ENCODE measurements around the gene IFNL1. TPM values are rescaled to one million over a fixed set of nuclear protein-coding genes. Genes with fewer than 3 reads are reported as not detected.

The IFNL1 gene
- total and polyA plus RNA-seq, 2 donors from 2014 or later: not detected

DNA sequence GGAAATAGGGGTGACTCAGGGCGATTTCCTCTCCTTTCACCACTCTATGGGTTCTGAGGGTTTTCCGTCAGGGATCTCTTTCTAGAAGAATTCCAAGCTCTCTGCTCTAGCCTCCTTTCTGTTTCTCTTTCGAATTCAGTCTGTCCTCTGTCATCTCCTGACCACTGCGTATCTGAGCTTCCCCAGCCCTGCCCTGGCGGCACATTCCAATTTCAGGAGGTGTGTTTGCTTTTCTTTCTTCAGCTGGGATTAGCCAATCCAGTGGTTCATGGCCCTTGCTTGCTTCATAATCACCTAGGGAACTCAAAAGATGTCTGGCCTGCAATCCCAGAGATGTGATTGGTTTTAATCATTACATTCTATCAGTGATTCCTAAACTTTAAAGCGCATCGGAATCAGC, 18.6 kb upstream of the IFNL1 start:
- Histone ChIP-seq H3K36me3 (ENCODE audit: control insufficient read depth in 2 of 3, insufficient read depth in 3 of 3, low read length in 3 of 3) (no peaks in the 10 kb centered on the region), H3K9ac (ENCODE audit: low read length in 3 of 3) (no peak overlapping the region), H3K4me1 (ENCODE audit: control insufficient read depth in 2 of 3, insufficient read depth in 2 of 3, low read depth in 1 of 3, low read length in 3 of 3) (no peaks in the 10 kb centered on the region), H3K4me3 (ENCODE audit: low read length in 3 of 3) (no peak overlapping the region), H3K9me3 (ENCODE audit: control insufficient read depth in 2 of 3, insufficient read depth in 1 of 3, low read length in 3 of 3) (peaks cover 0 to 10% (median 0%) of the 10 kb centered on the region in 3 donors), H3K27me3 (ENCODE audit: control insufficient read depth, insufficient read depth, low read length) (no peaks in the 10 kb centered on the region), H3K27ac (ENCODE audit: low read depth in 2 of 2, low read length in 2 of 2) (no peak overlapping the region)
- TF ChIP-seq, protein P1, sequence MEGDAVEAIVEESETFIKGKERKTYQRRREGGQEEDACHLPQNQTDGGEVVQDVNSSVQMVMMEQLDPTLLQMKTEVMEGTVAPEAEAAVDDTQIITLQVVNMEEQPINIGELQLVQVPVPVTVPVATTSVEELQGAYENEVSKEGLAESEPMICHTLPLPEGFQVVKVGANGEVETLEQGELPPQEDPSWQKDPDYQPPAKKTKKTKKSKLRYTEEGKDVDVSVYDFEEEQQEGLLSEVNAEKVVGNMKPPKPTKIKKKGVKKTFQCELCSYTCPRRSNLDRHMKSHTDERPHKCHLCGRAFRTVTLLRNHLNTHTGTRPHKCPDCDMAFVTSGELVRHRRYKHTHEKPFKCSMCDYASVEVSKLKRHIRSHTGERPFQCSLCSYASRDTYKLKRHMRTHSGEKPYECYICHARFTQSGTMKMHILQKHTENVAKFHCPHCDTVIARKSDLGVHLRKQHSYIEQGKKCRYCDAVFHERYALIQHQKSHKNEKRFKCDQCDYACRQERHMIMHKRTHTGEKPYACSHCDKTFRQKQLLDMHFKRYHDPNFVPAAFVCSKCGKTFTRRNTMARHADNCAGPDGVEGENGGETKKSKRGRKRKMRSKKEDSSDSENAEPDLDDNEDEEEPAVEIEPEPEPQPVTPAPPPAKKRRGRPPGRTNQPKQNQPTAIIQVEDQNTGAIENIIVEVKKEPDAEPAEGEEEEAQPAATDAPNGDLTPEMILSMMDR (IDR thresholded peaks at IDR 0.05; ENCODE audit: borderline replicate concordance, extremely low read depth, insufficient read depth): no peak
- FAIRE-seq (no peak), DNase-seq (no peak)
- intact Hi-C loops (cut with DNase I): no loop called here

DNA sequence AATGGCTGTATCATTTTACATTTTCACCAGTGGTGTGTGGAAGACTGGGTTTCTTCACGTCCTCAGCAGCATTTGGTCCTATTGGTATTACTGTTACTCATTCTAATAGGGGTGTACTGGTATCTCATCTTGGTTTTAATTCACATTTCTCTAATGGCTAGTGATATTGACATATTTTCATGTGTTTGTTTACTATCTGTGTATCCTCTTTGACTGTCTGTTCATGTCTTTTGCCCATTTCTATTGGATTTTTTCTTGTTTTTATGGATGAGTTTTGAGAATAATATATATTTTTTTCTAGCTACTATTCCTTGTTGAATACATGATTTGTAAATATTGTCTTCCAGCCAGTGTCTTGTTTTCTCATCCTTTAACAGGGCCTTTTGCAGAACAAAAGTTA, 14.2 kb upstream of the IFNL1 start:
- Histone ChIP-seq H3K4me1 (ENCODE audit: control insufficient read depth in 2 of 3, insufficient read depth in 2 of 3, low read depth in 1 of 3, low read length in 3 of 3) (no peaks in the 10 kb centered on the region), H3K9ac (ENCODE audit: low read length in 3 of 3) (no peak overlapping the region), H3K36me3 (ENCODE audit: control insufficient read depth in 2 of 3, insufficient read depth in 3 of 3, low read length in 3 of 3) (no peaks in the 10 kb centered on the region), H3K9me3 (ENCODE audit: control insufficient read depth in 2 of 3, insufficient read depth in 1 of 3, low read length in 3 of 3) (peaks cover 0 to 21% (median 0%) of the 10 kb centered on the region in 3 donors), H3K27me3 (ENCODE audit: control insufficient read depth, insufficient read depth, low read length) (no peaks in the 10 kb centered on the region), H3K27ac (ENCODE audit: low read depth in 2 of 2, low read length in 2 of 2) (no peak overlapping the region), H3K4me3 (ENCODE audit: low read length in 3 of 3) (no peak overlapping the region)
- intact Hi-C loops (cut with DNase I): no loop called here
- FAIRE-seq (no peak), DNase-seq (no peak)
- TF ChIP-seq, protein P1 (IDR thresholded peaks at IDR 0.05; ENCODE audit: borderline replicate concordance, extremely low read depth, insufficient read depth): no peak

DNA sequence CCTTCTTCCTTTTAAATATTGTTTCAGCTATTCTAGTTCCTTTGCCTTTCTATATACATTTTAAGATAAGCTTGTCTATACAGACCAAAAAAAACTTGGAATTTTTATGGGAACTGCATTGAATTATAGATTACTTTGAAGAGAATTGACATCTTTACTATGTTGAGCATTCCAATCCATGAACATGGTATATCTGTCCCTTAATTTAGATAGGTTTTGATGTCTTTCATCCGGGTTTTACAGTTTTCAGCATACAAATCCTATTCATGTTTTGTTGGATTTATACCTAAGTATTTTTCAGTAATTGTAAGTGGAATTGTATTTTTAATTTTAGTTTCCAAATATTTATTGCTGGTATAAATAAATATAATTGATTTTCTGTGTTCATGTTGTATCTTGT, 12.2 kb upstream of the IFNL1 start:
- H3K9me3 ChIP-seq (ENCODE audit: control insufficient read depth in 2 of 3, insufficient read depth in 1 of 3, low read length in 3 of 3): peaks cover 0 to 21% (median 0%) of the 10 kb centered on the region in 3 donors
- no peak overlapping the region for H3K27ac ChIP-seq (ENCODE audit: low read depth in 2 of 2, low read length in 2 of 2)
- no peak for DNase-seq
- intact Hi-C loops (cut with DNase I): no loop called here
- H3K36me3 ChIP-seq (ENCODE audit: control insufficient read depth in 2 of 3, insufficient read depth in 3 of 3, low read length in 3 of 3): no peaks in the 10 kb centered on the region
- H3K4me1 ChIP-seq (ENCODE audit: control insufficient read depth in 2 of 3, insufficient read depth in 2 of 3, low read depth in 1 of 3, low read length in 3 of 3): no peaks in the 10 kb centered on the region
- H3K27me3 ChIP-seq (ENCODE audit: control insufficient read depth, insufficient read depth, low read length): no peaks in the 10 kb centered on the region
- FAIRE-seq: no peak
- H3K4me3 ChIP-seq (ENCODE audit: low read length in 3 of 3): no peak overlapping the region
- H3K9ac ChIP-seq (ENCODE audit: low read length in 3 of 3): no peak overlapping the region
- TF ChIP-seq, protein P1 (IDR thresholded peaks at IDR 0.05; ENCODE audit: borderline replicate concordance, extremely low read depth, insufficient read depth): no peak

DNA sequence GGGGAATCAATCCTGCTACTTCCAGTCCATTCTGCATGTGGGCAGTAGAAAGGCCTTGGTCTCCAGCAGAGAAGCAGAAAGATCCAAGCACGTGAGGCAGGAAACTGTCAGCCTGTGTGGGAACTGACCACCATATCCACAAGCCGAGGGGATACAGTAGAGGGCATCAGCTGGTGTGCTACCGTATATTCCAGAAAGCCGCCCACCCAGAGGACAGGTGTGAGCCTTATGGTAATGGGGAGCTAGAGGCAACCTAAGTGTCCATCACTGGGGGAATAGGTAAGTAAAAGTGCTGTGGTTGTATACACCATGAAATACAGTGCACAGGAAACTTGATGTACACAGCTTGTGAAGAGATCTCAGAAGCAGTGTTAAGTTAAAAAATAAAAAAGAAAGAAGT, 2.8 kb upstream of the IFNL1 start:
- no peak overlapping the region for H3K9ac ChIP-seq (ENCODE audit: low read length in 3 of 3)
- H3K4me3 ChIP-seq (ENCODE audit: low read length in 3 of 3): no peak overlapping the region
- DNase-seq (no peak), FAIRE-seq (no peak)
- H3K27ac ChIP-seq (ENCODE audit: low read depth in 2 of 2, low read length in 2 of 2): no peak overlapping the region
- intact Hi-C loops (cut with DNase I): no loop called here
- no peaks in the 10 kb centered on the region for H3K27me3 ChIP-seq (ENCODE audit: control insufficient read depth, insufficient read depth, low read length)
- no peaks in the 10 kb centered on the region for H3K9me3 ChIP-seq (ENCODE audit: control insufficient read depth in 2 of 3, insufficient read depth in 1 of 3, low read length in 3 of 3)
- TF ChIP-seq, protein P1 (IDR thresholded peaks at IDR 0.05; ENCODE audit: borderline replicate concordance, extremely low read depth, insufficient read depth): no peak
- H3K4me1 ChIP-seq (ENCODE audit: control insufficient read depth in 2 of 3, insufficient read depth in 2 of 3, low read depth in 1 of 3, low read length in 3 of 3): no peaks in the 10 kb centered on the region
- no peaks in the 10 kb centered on the region for H3K36me3 ChIP-seq (ENCODE audit: control insufficient read depth in 2 of 3, insufficient read depth in 3 of 3, low read length in 3 of 3)
